GM12878 (cell line): ENCODE data around the gene INO80E. TPM values are rescaled to one million over a fixed set of nuclear protein-coding genes. Genes with fewer than 3 reads are reported as not detected.

ENCODE experiments used
- ATAC-seq: fragments of 200-7000 bp; cut with Tn5 transposase; 3 replicates; pipeline ENCODE4 v1.9.1; 2020; ENCODE audit warnings: mild to moderate bottlenecking, moderate library complexity
- BruUV-seq: library from RNA; stranded (reverse); fragments of 400-500 nt; replicated peaks from 2 replicates; lab custom pipeline; 2021; lab: Mats Ljungman, UMichigan
- CTCF ChIA-PET: fragments of 300-600 bp; sonication (Branson Sonifier 250); formaldehyde crosslinking; extraction: SDS; loops from one replicate; lab custom pipeline; 2021; ENCODE audit warnings: inconsistent platforms; lab: Yijun Ruan, JAX
- POLR2A ChIA-PET: fragments of 350-600 bp; formaldehyde crosslinking; extraction: SDS; loops from one replicate; lab custom pipeline; 2021; ENCODE audit warnings: inconsistent platforms; lab: Charles Lee
- RAD21 ChIA-PET: fragments of 300-600 bp; sonication (Branson Sonifier 250); formaldehyde crosslinking; loops from one replicate; lab custom pipeline; 2023; ENCODE audit warnings: antibody characterized with exemption; ENCODE audit not compliant: unreplicated experiment; lab: Charles Lee
- SMC1A ChIA-PET: fragments of 300-600 bp; sonication (Branson Sonifier 250); formaldehyde crosslinking; loops from one replicate; lab custom pipeline; 2023; ENCODE audit not compliant: unreplicated experiment, uncharacterized antibody; lab: Charles Lee
- DNase-seq: peaks from one replicate; pipeline ENCODE4 v3.0.0-alpha.2; 2011; ENCODE audit warnings: low read depth, low spot score
- FAIRE-seq: peaks from 3 replicates; lab custom pipeline; 2011; peaks lifted over from hg19 to GRCh38; lab: Jason Lieb, UNC
- H2AFZ ChIP-seq: 2 replicates; pipeline ENCODE4 v1.6.0; 2011; ENCODE audit warnings: low read depth, low read length, control low read depth; ENCODE audit not compliant: control insufficient read depth
- H3K27ac ChIP-seq: 2 replicates; pipeline ENCODE4 v1.5.1; 2011; ENCODE audit warnings: control low read depth; ENCODE audit not compliant: control insufficient read depth, insufficient read depth
- H3K27me3 ChIP-seq, 2 experiments: replicated peaks in 1 of 2; 2 replicates each; pipeline versions ENCODE4 v1.6.0 to v1.6.1; 2011; ENCODE audit warnings: low read length in 1 of 2; ENCODE audit not compliant: control insufficient read depth in 2 of 2, insufficient read depth in 2 of 2
- H3K36me3 ChIP-seq, 2 experiments: 2 replicates each; pipeline ENCODE4 v1.5.1; 2011; ENCODE audit warnings: low read length in 1 of 2; ENCODE audit not compliant: control insufficient read depth in 2 of 2, insufficient read depth in 2 of 2
- H3K4me1 ChIP-seq: 2 replicates; pipeline ENCODE4 v1.6.1; 2011; ENCODE audit warnings: mild to moderate bottlenecking, low read length, moderate library complexity, mixed read lengths; ENCODE audit not compliant: control insufficient read depth, insufficient read depth
- H3K4me2 ChIP-seq: 2 replicates; pipeline ENCODE4 v1.6.0; 2011; ENCODE audit warnings: control low read depth; ENCODE audit not compliant: control insufficient read depth, insufficient read depth
- H3K4me3 ChIP-seq: fragments of 200-600 bp; sonication (generic); 2 replicates; pipeline ENCODE4 v1.5.1; 2016
- H3K79me2 ChIP-seq: 2 replicates; pipeline ENCODE4 v1.6.0; 2011; ENCODE audit warnings: low read length; ENCODE audit not compliant: control insufficient read depth, insufficient read depth
- H3K9ac ChIP-seq: 2 replicates; pipeline ENCODE4 v1.8.0; 2011; ENCODE audit warnings: low read length, control low read depth, mixed read lengths; ENCODE audit not compliant: control insufficient read depth, insufficient read depth
- H3K9me3 ChIP-seq: replicated peaks from 3 replicates; pipeline ENCODE4 v1.5.1; 2011; ENCODE audit warnings: mild to moderate bottlenecking, low read length; ENCODE audit not compliant: control insufficient read depth, insufficient read depth
- H4K20me1 ChIP-seq: 2 replicates; pipeline ENCODE4 v1.6.0; 2011; ENCODE audit not compliant: control insufficient read depth, insufficient read depth
- EP300 ChIP-seq, 2 experiments: fragments of 150-350 bp in 1 of 2; IDR thresholded peaks; 2 replicates each; pipeline ENCODE4 v1.6.1; 2011 to 2012; ENCODE audit warnings: low read depth in 2 of 2, low read length in 2 of 2, borderline replicate concordance in 1 of 2, improper control_type of control experiment in 1 of 2, inconsistent platforms in 1 of 2; ENCODE audit not compliant: control insufficient read depth in 1 of 2
- ESRRA ChIP-seq: IDR thresholded peaks from 2 replicates; pipeline ENCODE4 v1.6.1; 2012; ENCODE audit warnings: mild to moderate bottlenecking, low read length, improper control_type of control experiment
- HCFC1 ChIP-seq: fragments of 150-350 bp; IDR thresholded peaks from 2 replicates; pipeline ENCODE4 v1.6.1; 2014; ENCODE audit warnings: low read length
- POLR2AphosphoS2 ChIP-seq: IDR thresholded peaks from 2 replicates; pipeline ENCODE4 v1.6.1; 2011; ENCODE audit warnings: low read depth, mild to moderate bottlenecking, low read length, improper control_type of control experiment, moderate library complexity
- STAT1 ChIP-seq: fragments of 450-650 bp; conservative IDR thresholded peaks from 2 replicates; pipeline ENCODE4 v1.6.1; 2014; ENCODE audit warnings: antibody characterized with exemption, mild to moderate bottlenecking
- TARDBP ChIP-seq: IDR thresholded peaks from 2 replicates; pipeline ENCODE4 v1.6.1; 2016; ENCODE audit warnings: borderline replicate concordance
- WGBS: methylation state at CpG from one replicate; pipeline ENCODE4 v1.1.6; 2016; ENCODE audit warnings: low lambda C conversion rate; ENCODE audit not compliant: insufficient replicate concordance, insufficient coverage; ENCODE audit errors: missing lambda C conversion rate; 5-methylcytosine and 5-hydroxymethylcytosine counted together
- in situ Hi-C: fragments of 300-500 bp; cut with MboI; formaldehyde crosslinking; loops from 9 replicates; pipeline ENCODE4 v1.14.3; 2018; ENCODE audit warnings: mixed read lengths
- intact Hi-C: fragments of 100-400 bp; cut with micrococcal nuclease; formaldehyde crosslinking; loops from one replicate; pipeline ENCODE4 v1.14.2; 2022; ENCODE audit not compliant: unreplicated experiment
- polyA plus RNA-seq, 11 experiments: library from polyadenylated mRNA; depleted of rRNA in 4 of 11; unstranded in 6 of 11; stranded (reverse) in 5 of 11; fragments of >200 nt; fragmentation: Nextera tagmentation in 4 of 11; fragmentation: Illumina TruSeq in 1 of 11; extraction: Ambion mirVana in 4 of 11; extraction: Trizol in 1 of 11; gene quantifications; 1 replicate in 1 of 11; 2 replicates in 10 of 11; pipeline versions ENCODE4 v1.2.1 to v1.2.3, GENCODE V29; 2011 to 2016; ENCODE audit warnings: inconsistent platforms in 2 of 11, missing spikeins in 2 of 11, low read depth in 1 of 11
- total RNA-seq, 4 experiments: library from RNA; depleted of rRNA in 3 of 4; stranded (reverse); fragments of >200 nt in 3 of 4; fragmentation: Illumina TruSeq in 1 of 4; extraction: Trizol in 1 of 4; gene quantifications; 2 replicates each; pipeline versions ENCODE4 v1.2.1 to v1.2.3, GENCODE V29; 2013 to 2021
- TF ChIP-seq, protein P1 (sequence below): fragments of 450-650 bp; IDR thresholded peaks from 2 replicates; pipeline ENCODE4 v1.6.1; 2017; ENCODE audit warnings: mild to moderate bottlenecking, moderate library complexity

INO80E gene
- total and polyA plus RNA-seq, 10 of the 15 experiments (the other 5 are each of a cell fraction or from before 2014, with no cell fraction given) = 0.39 to 74.0 (median 33.0) TPM

- 33% methylated on average over 8 of the region's 8 CpGs for WGBS
- Histone ChIP-seq H3K4me3 (no peak overlapping the region), H4K20me1 (no peaks in the 10 kb centered on the region), H2AFZ (no peak overlapping the region), H3K9me3 (no peaks in the 10 kb centered on the region), H3K27me3 (peaks cover 3 to 5% of the 10 kb centered on the region in 2 experiments; a peak in 3 of 4 replicates), H3K4me2 (no peak overlapping the region), H3K4me1 (0 out of 2 replicates have a peak, but pooled peaks cover 2% of the 10 kb centered on the region), H3K36me3 (no peaks in the 10 kb centered on the region), H3K9ac (no peak overlapping the region), H3K79me2 (no peaks in the 10 kb centered on the region), H3K27ac (no peak overlapping the region)
- BruUV-seq = no TSS peak
- DNase-seq = no peak
- SMC1A ChIA-PET = no interaction called here
- intact Hi-C loops = no loop called here
- RAD21 ChIA-PET = no interaction called here
- TF ChIP-seq HCFC1 = no peak
- no peak for TF ChIP-seq EP300 (IDR thresholded peaks at IDR 0.05; ENCODE audit: borderline replicate concordance in 1 of 2, control insufficient read depth in 1 of 2, low read depth in 2 of 2, low read length in 2 of 2)
- TF ChIP-seq STAT1 = no peak
- TF ChIP-seq POLR2AphosphoS2 = no peak
- TF ChIP-seq TARDBP = no peak
- TF ChIP-seq ESRRA = no peak
- TF ChIP-seq, protein P1, sequence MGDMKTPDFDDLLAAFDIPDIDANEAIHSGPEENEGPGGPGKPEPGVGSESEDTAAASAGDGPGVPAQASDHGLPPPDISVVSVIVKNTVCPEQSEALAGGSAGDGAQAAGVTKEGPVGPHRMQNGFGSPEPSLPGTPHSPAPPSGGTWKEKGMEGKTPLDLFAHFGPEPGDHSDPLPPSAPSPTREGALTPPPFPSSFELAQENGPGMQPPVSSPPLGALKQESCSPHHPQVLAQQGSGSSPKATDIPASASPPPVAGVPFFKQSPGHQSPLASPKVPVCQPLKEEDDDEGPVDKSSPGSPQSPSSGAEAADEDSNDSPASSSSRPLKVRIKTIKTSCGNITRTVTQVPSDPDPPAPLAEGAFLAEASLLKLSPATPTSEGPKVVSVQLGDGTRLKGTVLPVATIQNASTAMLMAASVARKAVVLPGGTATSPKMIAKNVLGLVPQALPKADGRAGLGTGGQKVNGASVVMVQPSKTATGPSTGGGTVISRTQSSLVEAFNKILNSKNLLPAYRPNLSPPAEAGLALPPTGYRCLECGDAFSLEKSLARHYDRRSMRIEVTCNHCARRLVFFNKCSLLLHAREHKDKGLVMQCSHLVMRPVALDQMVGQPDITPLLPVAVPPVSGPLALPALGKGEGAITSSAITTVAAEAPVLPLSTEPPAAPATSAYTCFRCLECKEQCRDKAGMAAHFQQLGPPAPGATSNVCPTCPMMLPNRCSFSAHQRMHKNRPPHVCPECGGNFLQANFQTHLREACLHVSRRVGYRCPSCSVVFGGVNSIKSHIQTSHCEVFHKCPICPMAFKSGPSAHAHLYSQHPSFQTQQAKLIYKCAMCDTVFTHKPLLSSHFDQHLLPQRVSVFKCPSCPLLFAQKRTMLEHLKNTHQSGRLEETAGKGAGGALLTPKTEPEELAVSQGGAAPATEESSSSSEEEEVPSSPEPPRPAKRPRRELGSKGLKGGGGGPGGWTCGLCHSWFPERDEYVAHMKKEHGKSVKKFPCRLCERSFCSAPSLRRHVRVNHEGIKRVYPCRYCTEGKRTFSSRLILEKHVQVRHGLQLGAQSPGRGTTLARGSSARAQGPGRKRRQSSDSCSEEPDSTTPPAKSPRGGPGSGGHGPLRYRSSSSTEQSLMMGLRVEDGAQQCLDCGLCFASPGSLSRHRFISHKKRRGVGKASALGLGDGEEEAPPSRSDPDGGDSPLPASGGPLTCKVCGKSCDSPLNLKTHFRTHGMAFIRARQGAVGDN = no peak
- CTCF ChIA-PET = interaction anchor here (0.8 to 1.2 kb wide), 2 partner anchors 15 to 168 kb away, joined by 3 to 4 read pairs; no protein-coding TSS in a partner anchor
- POLR2A ChIA-PET = no interaction called here
- ATAC-seq = no peak
- in situ Hi-C loops = loop anchor here (25.0 kb wide), 1 partner anchor 904 kb away; no protein-coding TSS in a partner anchor
- FAIRE-seq = no peak
These were observed 20.7 kb downstream of the INO80E start for GRCh38 chr16:30016555-30017276.
